Lower leg skin (tissue), 4 donors: ENCODE results near the gene IGSF10. TPM values are rescaled to one million over a fixed set of nuclear protein-coding genes. Genes with fewer than 3 reads are reported as not detected.
"Not testable (repeated sequence)": the region's sequence is repeated elsewhere in the genome, so short reads cannot be mapped to it uniquely, and the experiment has no call there.

Source experiments
- DNase-seq, 2 donors: peaks; one replicate each; pipeline ENCODE4 v3.0.0-alpha.2; 2019; ENCODE audit warnings: low spot score in 2 of 2
- H3K4me3 ChIP-seq: fragments of 200-600 bp; sonication (generic); 2 replicates; pipeline ENCODE4 v1.5.1; 2017; ENCODE audit warnings: mild to moderate bottlenecking, low read depth; ENCODE audit not compliant: poor library complexity, severe bottlenecking
- POLR2A ChIP-seq, 2 donors: fragments of 450-650 bp; IDR thresholded peaks; one replicate each; pipeline ENCODE4 v1.6.1; 2016 to 2017; ENCODE audit warnings: antibody characterized with exemption in 2 of 2, mild to moderate bottlenecking in 1 of 2, moderate library complexity in 1 of 2
- WGBS, 2 donors: methylation state at CpG; one replicate each; pipeline ENCODE4 v1.1.5; 2018; 5-methylcytosine and 5-hydroxymethylcytosine counted together
- intact Hi-C: fragments of 100-400 bp; cut with DNase I; formaldehyde crosslinking; loops from one replicate; pipeline ENCODE4 v1.15.0; 2023; ENCODE audit warnings: low total_unique reads
- total RNA-seq, 4 donors: library from RNA; depleted of rRNA; stranded (reverse); fragments of >200 nt; gene quantifications; one replicate each; pipeline ENCODE4 v1.1.0, GENCODE V29; 2016
- TF ChIP-seq, protein P1 (sequence below), 3 donors: fragments of 450-650 bp; IDR thresholded peaks; one replicate each; pipeline ENCODE4 v1.5.1; 2016; ENCODE audit warnings: antibody characterized with exemption in 3 of 3, mild to moderate bottlenecking in 3 of 3, moderate library complexity in 2 of 3

The IGSF10 gene
- total RNA-seq, result 1 to 10 TPM in 3 of 4 donors, under 1 TPM in 1; 0.67 to 3.3 (median 2.1) TPM

DNA sequence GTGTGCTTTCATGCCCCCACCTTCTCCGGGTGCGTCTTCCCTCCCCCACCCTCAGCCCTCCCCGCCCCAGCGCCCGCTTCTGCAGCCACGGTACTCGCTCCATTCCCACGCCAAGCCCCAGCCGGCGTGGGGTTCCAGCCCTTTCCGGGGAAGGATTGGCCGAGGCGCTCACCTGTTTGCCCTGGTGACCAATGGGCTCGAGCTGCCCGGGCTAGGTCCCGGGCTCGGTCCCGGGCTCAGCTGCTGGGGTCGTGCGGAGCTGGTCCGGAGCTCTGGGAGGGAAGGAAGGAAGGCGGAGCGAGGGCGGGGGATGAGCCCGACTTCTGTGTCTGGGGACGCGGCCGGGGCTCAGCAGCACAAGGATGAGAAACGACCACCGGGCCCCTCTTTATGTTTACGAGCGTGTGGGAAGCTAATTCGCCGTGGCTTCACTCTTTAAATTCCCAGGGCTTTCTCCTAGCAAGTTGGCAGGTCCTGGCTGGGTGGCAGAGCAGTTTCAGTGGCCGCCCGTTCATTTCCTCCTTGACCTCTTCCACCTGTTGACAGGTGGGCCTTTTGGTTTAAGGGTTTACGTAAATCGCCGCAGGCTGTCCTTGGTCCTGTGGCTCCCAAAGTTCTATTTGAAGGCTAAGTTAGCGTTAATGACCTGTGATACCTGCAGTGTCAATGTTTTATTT lies at the start of gene IGSF10:
TSS of gene IGSF10 (minus strand) at position 288 of the 677 bp plus-strand sequence. CDS start 2,352 bp downstream, outside the sequence.
- peak within 1 kb of the TSS; percentile 42 for H3K4me3 ChIP-seq
- WGBS, 2 donors, result 14 to 18% methylated on average over 40 of the region's 40 CpGs
- TF ChIP-seq, protein P1, sequence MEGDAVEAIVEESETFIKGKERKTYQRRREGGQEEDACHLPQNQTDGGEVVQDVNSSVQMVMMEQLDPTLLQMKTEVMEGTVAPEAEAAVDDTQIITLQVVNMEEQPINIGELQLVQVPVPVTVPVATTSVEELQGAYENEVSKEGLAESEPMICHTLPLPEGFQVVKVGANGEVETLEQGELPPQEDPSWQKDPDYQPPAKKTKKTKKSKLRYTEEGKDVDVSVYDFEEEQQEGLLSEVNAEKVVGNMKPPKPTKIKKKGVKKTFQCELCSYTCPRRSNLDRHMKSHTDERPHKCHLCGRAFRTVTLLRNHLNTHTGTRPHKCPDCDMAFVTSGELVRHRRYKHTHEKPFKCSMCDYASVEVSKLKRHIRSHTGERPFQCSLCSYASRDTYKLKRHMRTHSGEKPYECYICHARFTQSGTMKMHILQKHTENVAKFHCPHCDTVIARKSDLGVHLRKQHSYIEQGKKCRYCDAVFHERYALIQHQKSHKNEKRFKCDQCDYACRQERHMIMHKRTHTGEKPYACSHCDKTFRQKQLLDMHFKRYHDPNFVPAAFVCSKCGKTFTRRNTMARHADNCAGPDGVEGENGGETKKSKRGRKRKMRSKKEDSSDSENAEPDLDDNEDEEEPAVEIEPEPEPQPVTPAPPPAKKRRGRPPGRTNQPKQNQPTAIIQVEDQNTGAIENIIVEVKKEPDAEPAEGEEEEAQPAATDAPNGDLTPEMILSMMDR (IDR thresholded peaks at IDR 0.05), result no peak
- no peak for TF ChIP-seq POLR2A (IDR thresholded peaks at IDR 0.05)
- no peak for DNase-seq
- intact Hi-C loops, result no loop called here

GRCh38 chr3:151509468-151510135 lies 48.7 kb upstream of the IGSF10 start:
- intact Hi-C loops, DNase-seq, H3K4me3 ChIP-seq: not testable (repeated sequence)
- WGBS, 2 donors, result 93 to 94% methylated on average over 11 of the region's 11 CpGs

- 90 to 96% methylated on average over 2 of the region's 2 CpGs for WGBS, 2 donors
- intact Hi-C loops, result no loop called here
- DNase-seq, result no peak
- no peak overlapping the region for H3K4me3 ChIP-seq
- TF ChIP-seq, protein P1 (IDR thresholded peaks at IDR 0.05), result no peak
- TF ChIP-seq POLR2A (IDR thresholded peaks at IDR 0.05), result no peak
Observed at GRCh38 chr3:151504606-151505005, 43.7 kb upstream of the IGSF10 start.

- no peak overlapping the region for H3K4me3 ChIP-seq
- WGBS, 2 donors, result 90 to 91% methylated on average over 1 of the region's 1 CpG
- TF ChIP-seq, protein P1 (IDR thresholded peaks at IDR 0.05), result no peak
- no peak for TF ChIP-seq POLR2A (IDR thresholded peaks at IDR 0.05)
- no peak for DNase-seq
- intact Hi-C loops, result no loop called here
Observed at GRCh38 chr3:151503074-151503473, 42.2 kb upstream of the IGSF10 start.

DNA sequence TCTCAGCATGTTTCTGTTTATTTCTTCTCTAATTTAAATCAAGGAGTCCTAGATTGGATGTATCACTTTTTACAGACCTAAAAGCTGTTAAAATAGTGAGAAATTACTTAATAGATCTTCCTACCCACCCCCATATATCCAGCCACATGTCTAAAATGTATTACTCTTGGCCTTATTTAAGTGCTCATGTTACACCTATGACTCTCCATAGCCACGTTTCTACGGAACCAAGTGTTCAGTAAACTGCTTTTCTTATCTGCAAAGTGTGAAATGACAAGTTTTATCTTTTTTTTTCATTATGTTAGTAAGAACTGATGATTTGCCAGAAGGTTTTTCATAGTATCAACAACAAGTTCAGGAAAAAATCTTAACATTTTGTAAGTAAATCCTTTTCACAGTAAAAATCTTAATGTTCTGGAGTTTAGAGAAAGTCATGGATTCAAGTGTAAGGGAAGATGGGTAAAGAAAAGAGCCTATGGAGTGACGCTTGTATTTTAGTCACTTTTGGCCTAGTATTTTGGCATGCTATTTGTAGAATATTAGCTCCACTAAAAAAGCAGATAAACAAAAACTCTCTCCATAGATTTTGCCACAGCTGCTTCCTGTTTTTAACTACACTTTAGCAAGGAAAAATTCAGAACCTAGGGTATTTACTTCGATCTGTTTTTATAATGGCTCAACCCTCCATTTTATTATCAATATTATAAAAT lies 41.2 kb upstream of the IGSF10 start:
- H3K4me3 ChIP-seq, result no peak overlapping the region
- 44 to 63% methylated on average over 4 of the region's 4 CpGs for WGBS, 2 donors
- intact Hi-C loops, result no loop called here
- DNase-seq, result no peak
- TF ChIP-seq, protein P1 (IDR thresholded peaks at IDR 0.05), result no peak
- TF ChIP-seq POLR2A (IDR thresholded peaks at IDR 0.05), result no peak
